DMS 273 treated with DMSO at 0.1 percent for 48 hours (cell line): ENCODE data around the gene BTBD9.
"Not testable (repeated sequence)": the region's sequence is repeated elsewhere in the genome, so short reads cannot be mapped to it uniquely, and the experiment has no call there.

Experiments
- DNase-seq: peaks from one replicate; lab custom pipeline; 2025; lab: John Stamatoyannopoulos, UW

BTBD9 gene

DNA sequence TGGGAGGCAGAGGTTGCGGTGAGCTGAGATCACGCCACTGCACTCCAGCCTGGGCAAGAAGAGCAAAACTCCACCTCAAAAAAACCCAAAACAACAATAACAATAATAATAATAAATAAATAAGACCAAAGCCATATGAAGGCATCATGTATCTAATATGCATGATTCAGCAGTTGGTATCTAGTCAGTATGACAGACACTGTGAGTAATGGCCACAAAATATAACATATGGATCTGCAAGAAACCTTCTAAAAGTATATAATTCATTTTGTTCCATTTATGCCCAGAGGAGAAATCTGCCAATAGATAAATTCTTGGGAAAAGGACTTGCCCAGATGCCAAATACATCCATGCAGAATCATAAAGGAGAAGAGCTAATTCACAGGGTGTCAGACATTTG, 252.3 kb downstream of the BTBD9 start:
- DNase-seq, result no peak

DNA sequence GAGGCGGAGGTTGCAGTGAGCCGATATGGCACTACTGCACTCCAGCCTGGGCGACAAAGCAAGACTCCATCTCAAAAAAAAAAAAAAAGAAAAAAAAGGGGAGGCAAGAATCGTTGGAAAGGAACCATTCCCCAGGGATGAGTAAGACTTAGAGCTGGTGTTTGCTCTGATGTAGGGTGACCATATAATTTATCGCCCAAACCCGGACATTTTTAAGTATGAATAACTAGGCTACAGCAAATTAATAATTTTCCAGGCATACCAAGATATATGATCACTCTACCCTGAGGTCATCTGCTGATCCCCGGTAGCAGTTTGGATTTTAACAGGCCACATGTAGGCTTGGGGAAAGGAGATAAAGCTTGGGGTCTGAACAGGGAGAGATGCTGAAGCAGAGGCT, 260.9 kb downstream of the BTBD9 start:
- DNase-seq, result no peak

DNA sequence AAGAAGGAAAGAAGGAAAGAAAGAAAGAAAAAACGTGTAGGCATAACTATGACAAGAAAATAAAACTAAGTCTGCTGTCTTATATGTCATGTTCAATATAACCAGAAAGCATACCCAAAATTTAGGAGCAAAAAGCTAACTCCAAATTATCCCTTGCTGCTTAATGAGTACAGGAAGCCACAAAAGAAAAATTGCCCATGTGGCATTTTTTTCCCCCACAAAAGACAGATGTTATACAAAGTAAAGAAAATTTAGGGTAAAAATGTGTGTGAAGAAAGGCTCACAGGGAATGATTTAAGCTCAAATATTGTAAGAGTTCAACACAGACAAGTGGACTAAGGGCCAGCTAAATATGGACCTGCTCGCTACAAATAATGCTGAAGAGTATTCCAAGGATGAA, 263.8 kb downstream of the BTBD9 start:
- no peak for DNase-seq

DNA sequence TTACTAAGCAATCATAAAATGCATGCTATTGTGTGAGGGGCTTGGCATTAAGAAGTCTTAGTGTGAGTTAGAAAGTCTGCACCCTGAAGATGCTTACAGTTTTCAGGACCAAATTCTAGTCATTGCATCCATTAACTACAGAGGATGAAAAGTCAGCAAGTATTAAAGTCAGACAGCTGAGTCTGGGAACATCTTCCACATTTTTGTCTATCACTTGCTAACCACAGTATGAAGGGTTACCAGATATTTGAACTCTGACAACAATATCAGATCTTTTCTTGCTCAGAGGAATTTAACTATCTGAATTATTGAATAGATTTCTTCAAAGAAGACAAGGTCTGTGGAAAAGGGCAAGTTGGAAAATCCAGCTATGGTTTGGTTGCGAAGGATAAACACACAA, 264.4 kb downstream of the BTBD9 start:
- DNase-seq, result no peak

DNA sequence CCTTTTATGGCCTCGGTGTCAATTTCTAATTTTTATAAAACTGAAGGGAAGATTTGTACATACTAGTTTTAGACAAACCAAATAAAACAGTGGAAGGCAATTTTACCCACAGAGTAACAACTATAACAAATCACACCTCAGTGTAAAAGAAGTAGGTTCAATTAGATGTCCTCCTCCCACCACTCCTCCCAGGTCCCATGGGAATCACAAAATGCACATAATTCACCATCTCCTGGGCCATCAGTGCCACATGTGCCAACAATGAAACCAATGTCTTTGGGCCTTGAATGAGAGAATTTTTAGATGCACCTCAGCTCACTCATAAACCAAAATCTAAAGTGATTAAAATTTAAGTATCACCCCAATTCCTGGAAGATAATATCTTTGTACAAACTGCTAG, 267.8 kb downstream of the BTBD9 start:
- DNase-seq, result no peak

DNA sequence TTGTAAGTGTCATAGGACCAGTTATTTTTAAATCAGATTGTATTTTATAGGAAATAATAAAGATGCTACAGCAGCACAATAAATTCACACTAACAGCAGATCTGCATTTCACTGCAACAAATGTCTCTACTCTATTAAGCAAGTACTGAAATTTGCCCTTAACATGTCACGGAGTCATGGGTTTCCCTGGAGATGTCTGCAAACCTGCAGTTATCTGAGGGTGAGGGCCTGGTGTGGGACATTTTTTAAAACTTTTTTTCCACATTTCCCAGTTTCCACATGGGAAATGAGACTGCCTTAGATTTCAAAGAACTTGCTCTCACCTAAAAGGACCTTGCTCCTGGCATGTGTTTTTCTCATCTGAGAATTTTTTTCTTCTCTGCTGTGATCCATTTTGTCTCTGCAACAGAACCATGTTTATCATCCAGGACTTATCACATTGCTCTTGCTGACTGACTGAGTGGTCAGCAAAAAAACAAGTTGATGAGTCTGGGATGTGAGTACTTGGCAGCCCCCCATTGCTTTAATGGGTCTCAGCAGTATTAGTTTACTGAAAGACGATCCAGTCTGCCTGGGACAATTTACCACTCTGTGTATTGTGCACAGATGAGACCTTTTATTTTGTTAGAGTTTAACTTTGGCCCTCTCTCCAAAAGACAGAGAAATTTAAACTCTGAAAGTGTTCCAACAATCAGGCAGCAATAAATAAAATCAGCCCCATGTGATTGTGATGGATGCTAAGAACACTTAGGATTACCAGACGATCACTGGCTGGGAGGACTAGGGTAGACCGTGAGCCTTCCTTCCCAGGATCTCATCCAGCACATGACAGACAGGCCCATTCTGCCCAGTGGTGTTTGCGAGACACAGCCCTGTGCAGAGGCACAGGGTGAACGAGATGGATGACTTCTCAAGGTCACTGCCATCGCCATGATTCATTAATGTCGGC, 268.8 kb downstream of the BTBD9 start:
- no peak for DNase-seq

DNA sequence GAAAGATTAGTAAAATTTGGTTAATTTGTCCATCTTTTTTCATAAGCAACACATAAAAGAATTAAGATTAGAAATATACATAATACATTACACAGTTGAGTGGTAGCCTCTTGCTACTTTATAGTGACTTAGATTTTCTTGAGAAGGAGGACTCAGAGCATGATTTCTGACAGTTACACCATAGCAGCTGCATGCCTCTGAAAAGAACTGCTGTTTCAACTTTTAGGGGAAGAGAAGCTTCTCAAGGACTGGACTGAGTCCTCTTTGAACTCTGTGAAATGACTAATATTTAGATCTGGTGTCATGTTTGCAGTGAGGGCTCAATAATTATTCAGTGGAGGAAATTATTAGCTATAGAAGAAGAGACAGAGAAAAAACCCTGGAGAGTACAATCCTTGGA, 272.5 kb downstream of the BTBD9 start:
- DNase-seq, result no peak

DNA sequence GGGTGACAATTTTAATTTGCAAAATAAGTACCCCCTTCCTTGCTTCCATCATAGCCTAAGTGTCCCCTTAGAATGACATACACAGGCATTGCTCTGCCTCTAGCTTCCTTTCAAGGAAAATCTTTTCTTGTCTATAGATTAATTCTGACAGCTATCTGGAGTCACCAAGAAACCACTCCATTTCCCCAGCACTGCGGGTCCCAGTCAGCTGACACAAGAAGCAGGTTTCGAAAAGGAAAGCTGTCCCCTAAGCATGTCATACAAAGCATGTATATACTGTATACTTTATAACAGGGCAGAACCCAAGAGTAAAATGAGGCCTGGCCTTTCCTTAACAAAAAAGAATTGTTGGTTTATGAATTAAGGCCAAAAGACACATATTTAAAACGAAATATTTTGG, 273.5 kb downstream of the BTBD9 start:
- DNase-seq, result no peak

DNA sequence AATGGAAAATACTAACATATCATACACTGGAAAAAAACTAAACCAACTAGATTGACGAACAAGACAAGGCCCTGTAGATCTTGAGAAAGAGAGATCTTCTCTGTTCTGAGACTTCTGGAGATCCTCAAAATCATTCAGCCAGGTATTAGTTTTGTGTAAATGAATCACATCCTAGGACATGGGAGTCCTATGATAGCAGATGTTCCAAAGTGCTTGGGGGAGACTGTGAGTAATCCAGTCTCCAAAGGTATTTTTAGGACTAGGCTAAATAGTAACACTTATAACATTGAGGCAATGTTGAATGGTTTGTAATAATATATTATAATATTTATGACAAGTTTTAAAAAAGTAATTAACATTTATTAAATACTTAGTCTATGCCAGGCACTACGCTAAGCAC, 275.0 kb downstream of the BTBD9 start:
- no peak for DNase-seq

DNA sequence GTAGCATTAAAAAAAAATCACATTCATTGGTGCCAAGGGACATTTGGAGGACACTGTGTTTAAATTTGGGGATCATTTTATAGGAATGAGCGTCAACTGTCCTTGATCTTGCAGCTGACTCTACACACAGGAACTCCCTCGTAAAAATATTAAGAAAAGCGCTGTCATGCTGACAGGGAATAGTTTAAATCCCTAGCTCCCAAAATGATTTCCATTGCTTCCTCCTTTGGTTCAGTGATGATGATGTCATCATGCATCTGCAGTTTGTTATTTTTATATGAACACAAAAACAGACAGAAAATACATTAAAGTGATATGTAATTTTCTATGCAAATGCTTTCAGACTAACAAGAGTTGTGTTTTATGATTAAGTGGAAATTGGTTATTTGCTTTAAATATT, 275.6 kb downstream of the BTBD9 start:
- DNase-seq, result no peak

DNA sequence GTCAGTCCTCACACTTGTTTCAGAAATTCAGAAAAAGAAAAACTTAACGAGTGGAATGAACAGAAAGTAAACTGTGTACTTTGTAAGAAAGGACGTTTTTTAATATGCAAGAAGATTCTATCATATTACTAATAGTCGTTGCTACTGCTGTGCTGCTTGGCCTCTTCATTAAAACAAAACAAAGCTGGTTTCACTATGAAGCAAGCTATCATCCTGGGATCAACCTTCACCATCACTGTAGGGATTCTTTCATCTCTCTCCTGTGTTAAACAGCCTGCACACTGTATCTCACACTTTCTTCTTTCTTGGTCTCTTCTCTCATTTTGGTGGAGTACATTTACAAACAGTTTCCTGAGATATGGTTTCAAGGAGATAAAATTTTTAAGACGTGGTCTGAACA, 284.2 kb downstream of the BTBD9 start:
- DNase-seq, result no peak

DNA sequence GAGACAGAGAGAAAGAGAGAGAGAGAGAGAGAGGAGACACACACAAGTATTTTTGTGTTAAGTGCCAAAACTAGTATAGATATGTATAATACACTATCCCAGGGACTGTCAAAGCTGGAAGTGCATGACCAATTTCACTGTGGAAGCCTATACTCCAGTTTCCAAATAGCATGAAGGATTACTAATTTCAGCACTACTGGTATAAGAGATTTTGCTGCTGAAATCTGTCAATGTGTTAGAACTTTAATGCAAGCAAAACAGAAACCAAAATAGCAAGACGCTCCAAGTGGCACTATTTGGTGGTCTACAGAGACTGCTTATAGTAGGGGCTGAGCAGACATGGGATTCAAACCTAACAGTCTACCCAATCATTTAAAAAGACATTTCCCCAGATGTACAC, 284.8 kb downstream of the BTBD9 start:
- DNase-seq, result no peak

DNA sequence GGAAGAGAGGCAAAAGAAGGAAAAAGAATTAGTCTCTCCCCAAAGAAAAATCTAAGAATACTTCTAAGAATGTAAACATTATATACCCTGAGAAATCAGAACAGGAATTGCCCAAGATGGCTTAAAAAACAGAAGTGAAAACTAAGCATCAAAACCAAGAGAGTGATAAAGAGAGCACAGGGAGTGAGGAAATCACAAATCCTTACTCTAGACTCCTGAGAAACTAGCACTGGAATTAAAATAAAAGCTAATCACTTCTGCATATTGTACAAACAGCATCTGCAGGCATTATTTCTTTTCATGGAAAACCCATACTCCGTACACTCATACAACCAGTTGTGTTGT, 285.7 kb downstream of the BTBD9 start:
- no peak for DNase-seq

DNA sequence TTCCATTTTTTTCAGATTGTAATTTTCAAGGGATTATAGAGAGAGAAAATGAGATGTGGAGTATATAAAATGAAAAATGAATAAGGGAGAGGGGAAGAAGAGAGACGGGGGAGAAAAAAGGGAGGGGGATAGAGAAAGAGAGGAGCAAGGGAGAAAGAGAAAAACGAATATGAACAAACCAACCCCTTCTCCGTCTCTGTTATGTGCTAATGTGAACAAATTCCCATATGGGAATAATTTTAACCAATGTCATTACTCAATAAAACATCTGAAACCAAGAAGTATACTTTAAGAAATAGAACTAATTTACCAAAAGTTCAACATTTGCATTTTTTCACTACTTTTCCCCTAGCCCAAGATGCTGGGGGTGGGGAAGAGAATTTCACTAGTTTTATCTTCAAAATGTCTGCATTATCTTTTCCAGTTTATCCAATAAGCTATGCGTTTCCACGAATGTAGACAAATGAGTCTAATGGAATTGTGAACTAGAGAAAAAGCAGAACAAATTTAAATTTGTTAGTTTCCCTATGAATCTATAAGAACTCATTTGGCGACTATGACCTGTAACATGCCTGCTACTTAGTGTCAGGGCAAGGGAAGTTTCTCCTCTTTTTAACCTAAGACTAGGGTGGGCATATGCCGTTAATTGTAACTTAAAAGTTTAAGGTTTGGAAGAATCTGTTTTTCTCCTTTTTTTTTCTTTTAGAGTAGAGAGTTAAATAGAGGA, 286.3 kb downstream of the BTBD9 start:
- DNase-seq, result no peak

DNA sequence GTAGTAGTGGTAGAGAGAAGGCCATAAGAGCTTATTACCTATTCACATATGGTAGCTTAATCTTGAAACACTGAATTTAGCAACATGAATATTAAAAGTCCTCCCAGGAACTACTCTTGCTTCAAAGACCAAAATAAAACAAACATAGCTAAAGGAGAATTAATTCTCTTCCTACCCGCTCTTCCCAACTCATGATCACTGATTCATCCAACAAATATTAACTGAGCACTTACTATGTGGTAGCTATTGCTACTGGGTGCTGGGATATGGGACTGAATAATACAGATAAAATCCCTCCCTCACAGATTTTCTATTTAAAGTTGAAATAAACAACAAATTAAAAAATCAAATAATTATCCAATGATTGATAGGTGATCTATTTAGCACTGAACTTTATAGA, 287.1 kb downstream of the BTBD9 start:
- no peak for DNase-seq

DNA sequence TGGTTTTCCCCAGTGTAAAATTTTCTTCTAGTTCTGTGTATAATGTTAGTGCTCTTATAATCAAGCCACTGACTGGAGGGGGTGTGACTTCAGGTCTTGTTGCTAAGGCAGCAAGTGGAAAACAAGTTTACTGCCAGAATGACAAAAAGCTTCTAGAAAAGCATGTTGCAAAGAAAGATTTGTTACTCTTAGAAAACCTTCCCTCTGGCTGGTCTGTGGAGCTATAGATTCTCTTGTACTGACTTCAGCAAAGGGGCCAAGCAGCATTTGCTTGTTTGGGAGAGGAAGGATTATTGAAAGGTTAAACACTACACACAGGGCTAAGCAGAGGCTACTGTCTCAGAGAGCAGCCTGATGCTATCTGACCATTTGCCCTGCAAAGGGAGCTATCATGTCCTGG, 288.8 kb downstream of the BTBD9 start:
- no peak for DNase-seq

DNA sequence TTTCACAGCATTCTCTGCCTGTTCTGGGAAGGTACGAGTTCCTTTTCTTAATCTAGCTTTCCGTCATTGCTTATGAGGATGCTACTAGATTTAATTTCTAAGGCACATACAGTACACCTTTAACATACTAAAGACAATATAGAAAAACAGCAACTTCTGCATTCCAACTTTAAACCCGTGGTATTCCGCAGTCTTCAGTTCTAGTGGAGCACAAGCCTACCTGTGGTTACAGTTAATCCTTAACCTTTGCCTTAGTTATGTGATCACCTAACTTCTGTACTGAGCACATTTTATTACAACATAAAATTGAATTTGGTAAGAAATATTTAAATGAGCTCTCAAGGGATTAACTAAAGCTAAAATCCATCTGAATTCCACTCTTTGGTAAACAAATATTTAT, 289.5 kb downstream of the BTBD9 start:
- DNase-seq, result no peak

DNA sequence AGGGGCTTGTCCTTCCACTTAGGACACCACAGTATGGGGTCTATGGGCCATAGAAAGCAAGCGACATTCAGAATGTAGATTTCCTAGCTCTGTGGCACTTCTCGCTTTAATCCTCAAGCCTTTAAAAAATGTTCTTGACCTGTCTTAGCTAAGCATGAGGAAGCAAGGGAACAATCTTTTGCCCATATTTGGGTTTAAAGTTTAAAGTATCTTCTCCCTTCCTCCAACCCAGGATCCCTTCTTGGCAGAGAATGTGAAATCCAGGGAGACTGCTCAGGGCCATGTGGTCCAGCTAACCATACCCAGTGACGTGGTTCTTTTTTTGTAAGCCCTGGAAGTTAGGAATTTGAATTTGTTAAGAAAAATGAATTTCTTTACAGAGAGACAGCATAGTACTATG, 289.9 kb downstream of the BTBD9 start:
- DNase-seq, result no peak

DNA sequence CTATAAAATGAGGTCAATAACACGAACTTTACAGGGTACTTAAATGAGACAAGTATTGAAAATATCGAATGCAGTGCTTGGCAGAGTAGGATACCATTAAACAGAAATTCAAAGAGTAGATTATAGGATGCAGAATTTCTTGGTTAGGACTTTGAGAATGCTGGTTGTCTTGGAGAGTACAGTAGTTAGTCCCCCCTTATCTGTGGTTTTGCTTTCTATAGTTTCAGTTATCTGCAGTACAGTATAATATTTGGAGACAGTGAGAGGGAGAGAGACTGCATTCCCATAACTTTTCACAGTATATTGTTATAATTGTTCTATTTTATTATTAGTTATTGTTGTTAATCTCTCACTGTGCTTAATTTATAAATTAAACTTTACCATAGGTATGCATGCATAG, 290.5 kb downstream of the BTBD9 start:
- no peak for DNase-seq

DNA sequence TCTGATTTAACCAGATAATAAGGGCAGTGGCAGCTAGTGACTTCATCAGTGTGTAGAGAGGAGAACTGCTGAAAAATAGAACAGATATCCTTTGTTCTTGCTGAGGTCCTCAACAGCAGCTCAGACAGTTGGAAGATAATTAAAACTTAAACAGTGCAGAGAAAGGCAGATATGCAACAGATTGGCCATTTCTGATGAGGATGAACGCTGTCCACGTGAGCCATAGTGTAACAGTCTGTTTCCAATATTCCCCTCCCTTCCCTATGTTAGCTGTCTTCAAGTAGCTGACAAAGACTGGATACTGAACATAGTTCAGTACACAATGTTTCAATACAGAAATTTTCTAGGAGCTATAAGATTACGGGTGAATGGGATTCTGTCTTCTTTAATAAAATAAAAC, 291.4 kb downstream of the BTBD9 start:
- no peak for DNase-seq

DNA sequence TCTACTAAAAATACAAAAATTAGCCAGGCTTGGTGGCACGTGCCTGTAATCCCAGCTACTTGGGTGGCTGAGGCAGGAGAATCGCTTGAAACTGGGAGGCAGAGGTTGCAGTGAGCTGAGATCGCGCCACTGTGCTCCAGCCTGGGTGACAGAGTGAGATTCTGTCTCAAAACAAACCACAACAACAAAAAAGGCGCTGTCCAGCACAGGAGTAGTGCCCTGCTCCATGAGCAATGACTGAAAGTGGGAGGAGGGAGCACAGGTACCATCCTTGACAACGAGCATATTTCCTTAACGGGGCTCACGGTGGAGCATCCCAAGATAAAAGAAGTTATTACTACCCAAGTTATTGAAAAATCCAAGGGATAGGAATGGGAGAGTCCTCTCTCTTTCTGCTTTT, 291.9 kb downstream of the BTBD9 start:
- DNase-seq, result not testable (repeated sequence)

DNA sequence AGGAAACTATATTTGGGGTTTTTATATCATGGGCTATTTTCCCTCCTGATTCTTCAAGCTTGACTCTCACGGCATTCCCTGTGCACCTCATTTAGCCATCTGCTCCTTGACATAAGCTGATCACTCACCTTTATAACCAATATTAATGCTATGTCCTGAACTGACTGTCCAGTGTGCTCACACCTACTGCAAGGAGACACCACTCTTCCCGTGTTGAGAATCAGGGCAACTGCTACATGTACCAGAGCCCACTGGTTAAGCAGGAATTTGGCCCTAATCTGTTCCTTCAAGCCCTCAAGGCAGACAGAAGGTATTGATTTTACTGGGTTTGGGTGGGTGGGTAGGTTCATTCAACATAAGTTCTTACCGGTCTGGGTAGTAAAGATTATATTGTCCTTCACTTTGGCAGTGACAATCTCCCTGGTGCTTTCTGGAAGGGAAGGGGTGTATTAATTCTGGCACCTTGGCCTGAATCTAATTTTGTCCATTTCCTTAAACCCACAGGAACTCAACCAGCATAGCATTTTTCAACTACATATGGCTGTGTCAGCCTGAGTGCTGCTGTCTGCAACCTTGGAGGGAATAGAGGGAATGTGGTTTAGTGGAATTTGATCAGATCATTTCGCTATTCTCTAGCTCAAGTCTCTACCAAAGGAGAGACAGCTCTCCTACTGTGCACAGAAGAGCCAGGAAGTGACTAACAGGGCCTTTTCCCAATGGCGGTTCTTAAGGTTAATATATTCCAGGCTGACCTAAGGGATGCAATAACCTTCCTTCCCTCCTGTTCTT, 293.2 kb downstream of the BTBD9 start:
- no peak for DNase-seq

DNA sequence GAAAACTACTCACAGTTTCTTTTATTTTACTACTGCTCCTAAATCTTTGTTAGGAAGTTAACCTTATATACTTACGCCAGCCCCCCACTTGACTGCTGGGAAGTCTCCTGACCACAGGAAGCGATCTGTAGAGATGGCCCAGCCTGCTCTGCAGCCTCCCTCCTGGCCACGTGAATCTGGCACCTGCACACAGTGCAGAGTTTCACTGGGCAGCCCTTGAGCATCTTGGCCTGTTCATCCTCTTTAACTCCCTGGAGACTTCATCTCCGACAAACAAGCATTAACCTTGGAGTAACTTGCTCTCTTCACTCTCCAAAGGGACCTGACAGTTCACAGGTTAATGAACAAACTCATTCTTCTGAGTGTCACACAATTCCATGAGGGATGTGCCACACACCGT, 294.1 kb downstream of the BTBD9 start:
- no peak for DNase-seq
